A673 (cell line): ENCODE results near the gene TOR1B. TPM values are rescaled to one million over a fixed set of nuclear protein-coding genes. Genes with fewer than 3 reads are reported as not detected.

Experiments
- BruUV-seq: library from RNA; stranded (reverse); fragments of 400-500 nt; replicated peaks from 2 replicates; lab custom pipeline; 2021; lab: Mats Ljungman, UMichigan
- CTCF ChIA-PET: fragments of 300-600 bp; sonication (Branson Sonifier 250); formaldehyde crosslinking; loops from one replicate; lab custom pipeline; 2022; ENCODE audit warnings: antibody characterized with exemption; lab: Charles Lee
- POLR2A ChIA-PET: fragments of 300-600 bp; sonication (Branson Sonifier 250); formaldehyde crosslinking; loops from one replicate; lab custom pipeline; 2022; ENCODE audit warnings: antibody characterized with exemption; ENCODE audit not compliant: low non-redundant PET; lab: Charles Lee
- DNase-seq: peaks from one replicate; pipeline ENCODE4 v3.0.0-alpha.2; 2015; ENCODE audit warnings: low spot score
- H3K27ac ChIP-seq: fragments of 200-600 bp; sonication (generic); 2 replicates; pipeline ENCODE4 v1.5.1; 2016; ENCODE audit warnings: mixed run types, low read depth, mild to moderate bottlenecking, mixed read lengths, antibody characterized with exemption, low read length; ENCODE audit not compliant: poor library complexity, severe bottlenecking
- H3K27me3 ChIP-seq: fragments of 200-600 bp; sonication (generic); replicated peaks from 2 replicates; pipeline ENCODE4 v1.6.1; 2017; ENCODE audit warnings: mixed run types, low read depth, mild to moderate bottlenecking, mixed read lengths, antibody characterized with exemption, low read length; ENCODE audit not compliant: insufficient read depth, poor library complexity
- H3K36me3 ChIP-seq: fragments of 200-600 bp; sonication (generic); 2 replicates; pipeline ENCODE4 v1.6.1; 2016; ENCODE audit warnings: mixed run types, mild to moderate bottlenecking, mixed read lengths, antibody characterized with exemption, low read length; ENCODE audit not compliant: insufficient read depth, poor library complexity, severe bottlenecking
- H3K4me1 ChIP-seq: fragments of 200-600 bp; sonication (generic); 2 replicates; pipeline ENCODE4 v1.6.1; 2017; ENCODE audit warnings: mixed run types, mild to moderate bottlenecking, mixed read lengths, antibody characterized with exemption, low read length; ENCODE audit not compliant: insufficient read depth, poor library complexity, severe bottlenecking
- H3K4me3 ChIP-seq: fragments of 200-600 bp; sonication (generic); 2 replicates; pipeline ENCODE4 v1.5.1; 2016; ENCODE audit warnings: low read depth, mixed run types, mild to moderate bottlenecking, mixed read lengths, low read length; ENCODE audit not compliant: poor library complexity, severe bottlenecking
- H3K9me3 ChIP-seq: fragments of 200-600 bp; sonication (generic); 2 replicates; pipeline ENCODE4 v1.6.1; 2016; ENCODE audit warnings: mixed run types, low read depth, mild to moderate bottlenecking, mixed read lengths, antibody characterized with exemption, low read length; ENCODE audit not compliant: poor library complexity, severe bottlenecking
- CTCF ChIP-seq: fragments of 300-800, 200-600 bp; sonication (generic); conservative IDR thresholded peaks from 2 replicates; pipeline ENCODE4 v1.5.1; 2017; ENCODE audit warnings: low read depth, mild to moderate bottlenecking, antibody characterized with exemption, low read length, moderate library complexity, mixed read lengths
- EZH2 ChIP-seq: fragments of 200-600 bp; sonication (generic); IDR thresholded peaks from 2 replicates; pipeline ENCODE4 v1.6.1; 2017; ENCODE audit warnings: borderline replicate concordance, low read depth, mild to moderate bottlenecking, mixed read lengths, antibody characterized with exemption, low read length; ENCODE audit not compliant: poor library complexity, severe bottlenecking
- intact Hi-C: fragments of 100-400 bp; cut with micrococcal nuclease; formaldehyde crosslinking; loops from one replicate; pipeline ENCODE4 v1.10.0; 2022; ENCODE audit not compliant: unreplicated experiment
- total RNA-seq: library from RNA; stranded (reverse); gene quantifications from 2 replicates; pipeline ENCODE4 v1.2.3, GENCODE V29; 2021

The TOR1B gene
- total RNA-seq, 1 experiment from 2014 or later, result 47.6 TPM

GRCh38 chr9:129852579-129852978 is 49.6 kb downstream of the TOR1B start:
- TF ChIP-seq EZH2 (no peak), CTCF (no peak)
- no peak overlapping the region for H3K4me3 ChIP-seq
- POLR2A ChIA-PET, result no interaction called here
- intact Hi-C loops, result no loop called here
- CTCF ChIA-PET, result no interaction called here
- no peak for DNase-seq
- H3K27me3 ChIP-seq, result no peaks in the 10 kb centered on the region
- BruUV-seq, result no TSS peak
- H3K4me1 ChIP-seq, result no peaks in the 10 kb centered on the region
- H3K9me3 ChIP-seq, result no peaks in the 10 kb centered on the region
- no peak overlapping the region for H3K27ac ChIP-seq
- peaks cover 13% of the 10 kb centered on the region for H3K36me3 ChIP-seq

GRCh38 chr9:129853614-129854013 is 50.6 kb downstream of the TOR1B start:
- no peak for DNase-seq
- Histone ChIP-seq H3K27ac (no peak overlapping the region), H3K4me3 (no peak overlapping the region), H3K4me1 (no peaks in the 10 kb centered on the region), H3K9me3 (no peaks in the 10 kb centered on the region), H3K27me3 (no peaks in the 10 kb centered on the region), H3K36me3 (peaks cover 13% of the 10 kb centered on the region)
- intact Hi-C loops, result no loop called here
- no peak for TF ChIP-seq CTCF
- no peak for TF ChIP-seq EZH2
- no TSS peak for BruUV-seq
- ChIA-PET POLR2A (no interaction called here), CTCF (no interaction called here)

GRCh38 chr9:129854588-129855110 is 51.7 kb downstream of the TOR1B start:
- Histone ChIP-seq H3K27me3 (no peaks in the 10 kb centered on the region), H3K4me3 (no peak overlapping the region), H3K4me1 (no peaks in the 10 kb centered on the region), H3K27ac (no peak overlapping the region), H3K36me3 (peaks cover 13% of the 10 kb centered on the region), H3K9me3 (no peaks in the 10 kb centered on the region)
- no peak for DNase-seq
- no TSS peak for BruUV-seq
- intact Hi-C loops, result no loop called here
- POLR2A ChIA-PET, result no interaction called here
- no peak for TF ChIP-seq EZH2
- CTCF ChIA-PET, result no interaction called here

GRCh38 chr9:129857207-129857606 is 54.2 kb downstream of the TOR1B start:
- BruUV-seq, result no TSS peak
- H3K27ac ChIP-seq, result no peak overlapping the region
- no peak overlapping the region for H3K4me3 ChIP-seq
- ChIA-PET POLR2A (no interaction called here), CTCF (no interaction called here)
- H3K9me3 ChIP-seq, result no peaks in the 10 kb centered on the region
- no peak for DNase-seq
- TF ChIP-seq EZH2 (no peak), CTCF (no peak)
- intact Hi-C loops, result no loop called here
- no peaks in the 10 kb centered on the region for H3K27me3 ChIP-seq
- H3K36me3 ChIP-seq, result peaks cover 11% of the 10 kb centered on the region
- no peaks in the 10 kb centered on the region for H3K4me1 ChIP-seq
